Measurements from ENCODE around the gene TAPBPL. TPM values are rescaled to one million over a fixed set of nuclear protein-coding genes. Genes with fewer than 3 reads are reported as not detected.
A peak's percentile ranks its signal among the peaks of the same experiment; 100 is the strongest.

TAPBPL gene
- total and polyA plus RNA-seq, 2 of the 13 experiments (the other 11 are each of a cell fraction or from before 2014, with no cell fraction given): 10.0 to 14.5 TPM

- no peak for TF ChIP-seq DMTF1 (CRISPR knock-in tag; IDR thresholded peaks at IDR 0.05)
- TF ChIP-seq PPARG (CRISPR knock-in tag; conservative IDR thresholded peaks at IDR 0.05): no peak
- TF ChIP-seq KLF9 (CRISPR knock-in tag; IDR thresholded peaks at IDR 0.05; ENCODE audit: low read depth): no peak
- TF ChIP-seq CERS6 (CRISPR knock-in tag; IDR thresholded peaks at IDR 0.05): no peak
- TF ChIP-seq ZNF737 (CRISPR knock-in tag; IDR thresholded peaks at IDR 0.05; ENCODE audit: borderline replicate concordance): no peak
- no peak for TF ChIP-seq NCOA2 (CRISPR knock-in tag; IDR thresholded peaks at IDR 0.05)
- TF ChIP-seq ZNF614 (CRISPR knock-in tag; IDR thresholded peaks at IDR 0.05; ENCODE audit: borderline replicate concordance): no peak
- TF ChIP-seq ZNF468 (CRISPR knock-in tag; IDR thresholded peaks at IDR 0.05): no peak
- TF ChIP-seq KDM5A (IDR thresholded peaks at IDR 0.05; ENCODE audit: borderline replicate concordance, low read length): peak; percentile 93
- TF ChIP-seq ZNF512 (CRISPR knock-in tag; IDR thresholded peaks at IDR 0.05): no peak
- no peak for TF ChIP-seq ZNF713 (CRISPR knock-in tag; IDR thresholded peaks at IDR 0.05)
- TF ChIP-seq POLR2A (IDR thresholded peaks at IDR 0.05; ENCODE audit: insufficient read depth in 1 of 2, low read depth in 2 of 2, low read length in 2 of 2): peak; percentile 5 to 68; a peak in 3 of 4 replicates
- peak; percentile 82 for TF ChIP-seq YEATS4 (CRISPR knock-in tag; IDR thresholded peaks at IDR 0.05; ENCODE audit: borderline replicate concordance)
- TF ChIP-seq NFYB (CRISPR knock-in tag; IDR thresholded peaks at IDR 0.05): peak; percentile 86
- no peak for TF ChIP-seq HDAC6 (IDR thresholded peaks at IDR 0.05; ENCODE audit: low read depth, low read length)
- no peak for TF ChIP-seq EP300 (IDR thresholded peaks at IDR 0.05; ENCODE audit: low read depth in 2 of 2, low read length in 2 of 2)
- no peak for TF ChIP-seq EP300 (CRISPR knock-in tag; IDR thresholded peaks at IDR 0.05; ENCODE audit: borderline replicate concordance)
- peak; percentile 81; the same call in 1 of the 2 replicates for TF ChIP-seq GLI4 (CRISPR knock-in tag; IDR thresholded peaks at IDR 0.05; ENCODE audit: borderline replicate concordance)
- TF ChIP-seq ZSCAN22 (CRISPR knock-in tag; IDR thresholded peaks at IDR 0.05): no peak
- TF ChIP-seq HIC2 (CRISPR knock-in tag; IDR thresholded peaks at IDR 0.05; ENCODE audit: low read depth): no peak
- no peak for TF ChIP-seq ARID2 (CRISPR knock-in tag; IDR thresholded peaks at IDR 0.05; ENCODE audit: borderline replicate concordance)
- TF ChIP-seq FOXK2 (IDR thresholded peaks at IDR 0.05): peak; percentile 14; the same call in 1 of the 2 replicates
- TF ChIP-seq MBD4 (IDR thresholded peaks at IDR 0.05; ENCODE audit: borderline replicate concordance, low read length): no peak
- no peak; the same call in 1 of the 2 replicates for TF ChIP-seq HOXA9 (CRISPR knock-in tag; IDR thresholded peaks at IDR 0.05; ENCODE audit: borderline replicate concordance)
Measured at GRCh38 chr12:6493497-6494257, 41.8 kb downstream of the TAPBPL start, which contains the start of gene NCAPD2 (continued).

Measured in HepG2 (cell line).